Smooth muscle cell (in vitro differentiated cells): ENCODE data around the gene CPNE2. TPM values are rescaled to one million over a fixed set of nuclear protein-coding genes. Genes with fewer than 3 reads are reported as not detected.

Source experiments
- DNase-seq: peaks from one replicate; lab custom pipeline; 2025; ENCODE audit not compliant: unreplicated experiment; lab: John Stamatoyannopoulos, UW
- H2AFZ ChIP-seq: fragments of 200-600 bp; sonication (generic); 2 replicates; pipeline ENCODE4 v1.6.0; 2016; ENCODE audit warnings: antibody characterized with exemption, low read depth, mild to moderate bottlenecking
- H3F3A ChIP-seq: fragments of 200-600 bp; sonication (generic); 2 replicates; pipeline ENCODE4 v1.6.0; 2017; ENCODE audit warnings: antibody characterized with exemption, low read depth
- H3K27ac ChIP-seq: fragments of 200-600 bp; sonication (generic); 2 replicates; pipeline ENCODE4 v1.5.1; 2016; ENCODE audit warnings: low read depth, mild to moderate bottlenecking
- H3K27me3 ChIP-seq: fragments of 200-600 bp; sonication (generic); 2 replicates; pipeline ENCODE4 v1.6.1; 2016; ENCODE audit warnings: low read depth, mild to moderate bottlenecking
- H3K36me3 ChIP-seq: fragments of 200-600 bp; sonication (generic); 2 replicates; pipeline ENCODE4 v1.5.1; 2016; ENCODE audit warnings: low read depth
- H3K4me1 ChIP-seq: fragments of 200-600 bp; sonication (generic); 2 replicates; pipeline ENCODE4 v1.5.1; 2016; ENCODE audit warnings: low read depth
- H3K4me2 ChIP-seq: fragments of 200-600 bp; sonication (generic); 2 replicates; pipeline ENCODE4 v1.6.0; 2016; ENCODE audit warnings: mild to moderate bottlenecking
- H3K4me3 ChIP-seq: fragments of 200-600 bp; sonication (generic); 2 replicates; pipeline ENCODE4 v1.5.1; 2016; ENCODE audit warnings: mild to moderate bottlenecking
- H3K79me2 ChIP-seq: fragments of 200-600 bp; sonication (generic); 2 replicates; pipeline ENCODE4 v1.6.0; 2016; ENCODE audit warnings: low read depth, mild to moderate bottlenecking
- H3K9ac ChIP-seq: fragments of 200-600 bp; sonication (generic); 2 replicates; pipeline ENCODE4 v1.6.0; 2016; ENCODE audit warnings: low read depth
- H3K9me3 ChIP-seq: fragments of 200-600 bp; sonication (generic); replicated peaks from 2 replicates; pipeline ENCODE4 v1.5.1; 2016; ENCODE audit warnings: low read depth
- H4K20me1 ChIP-seq: fragments of 200-600 bp; sonication (generic); 2 replicates; pipeline ENCODE4 v1.6.0; 2016; ENCODE audit warnings: low read depth
- WGBS: methylation state at CpG from one replicate; pipeline ENCODE4 v1.1.7; 2016; ENCODE audit warnings: low lambda C conversion rate; 5-methylcytosine and 5-hydroxymethylcytosine counted together
- polyA plus RNA-seq: library from polyadenylated mRNA; unstranded; fragments of >200 nt; fragmentation: Nextera tagmentation; extraction: Ambion mirVana; gene quantifications from 2 replicates; pipeline ENCODE4 v1.2.1, GENCODE V29; 2016
- total RNA-seq: library from RNA; depleted of rRNA; stranded (reverse); fragments of >200 nt; gene quantifications from 2 replicates; pipeline ENCODE4 v1.2.3, GENCODE V29; 2014
- TF ChIP-seq, protein P1 (sequence below): fragments of 200-600 bp; sonication (generic); IDR thresholded peaks from 2 replicates; pipeline ENCODE4 v1.5.1; 2017; ENCODE audit warnings: borderline replicate concordance, mild to moderate bottlenecking, antibody characterized with exemption; ENCODE audit not compliant: insufficient read depth, poor library complexity, severe bottlenecking

Gene CPNE2
- total and polyA plus RNA-seq, 2 experiments from 2014 or later: 18.2 to 19.8 TPM

- no peak for DNase-seq
- Histone ChIP-seq H3K9ac (peak overlapping the region; percentile 5), H3K4me3 (no peak overlapping the region), H3K4me1 (peaks cover 12% of the 10 kb centered on the region), H3K27me3 (no peaks in the 10 kb centered on the region), H3K79me2 (peaks cover under 1% of the 10 kb centered on the region), H3K27ac (peak overlapping the region; percentile 56), H3K9me3 (no peaks in the 10 kb centered on the region), H4K20me1 (no peaks in the 10 kb centered on the region), H3K36me3 (peaks cover 7% of the 10 kb centered on the region), H2AFZ (no peak overlapping the region), H3F3A (peaks cover 5% of the 10 kb centered on the region), H3K4me2 (peak overlapping the region; percentile 45)
- TF ChIP-seq, protein P1, sequence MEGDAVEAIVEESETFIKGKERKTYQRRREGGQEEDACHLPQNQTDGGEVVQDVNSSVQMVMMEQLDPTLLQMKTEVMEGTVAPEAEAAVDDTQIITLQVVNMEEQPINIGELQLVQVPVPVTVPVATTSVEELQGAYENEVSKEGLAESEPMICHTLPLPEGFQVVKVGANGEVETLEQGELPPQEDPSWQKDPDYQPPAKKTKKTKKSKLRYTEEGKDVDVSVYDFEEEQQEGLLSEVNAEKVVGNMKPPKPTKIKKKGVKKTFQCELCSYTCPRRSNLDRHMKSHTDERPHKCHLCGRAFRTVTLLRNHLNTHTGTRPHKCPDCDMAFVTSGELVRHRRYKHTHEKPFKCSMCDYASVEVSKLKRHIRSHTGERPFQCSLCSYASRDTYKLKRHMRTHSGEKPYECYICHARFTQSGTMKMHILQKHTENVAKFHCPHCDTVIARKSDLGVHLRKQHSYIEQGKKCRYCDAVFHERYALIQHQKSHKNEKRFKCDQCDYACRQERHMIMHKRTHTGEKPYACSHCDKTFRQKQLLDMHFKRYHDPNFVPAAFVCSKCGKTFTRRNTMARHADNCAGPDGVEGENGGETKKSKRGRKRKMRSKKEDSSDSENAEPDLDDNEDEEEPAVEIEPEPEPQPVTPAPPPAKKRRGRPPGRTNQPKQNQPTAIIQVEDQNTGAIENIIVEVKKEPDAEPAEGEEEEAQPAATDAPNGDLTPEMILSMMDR: no peak
Measured at GRCh38 chr16:57169327-57169726, 76.9 kb downstream of the CPNE2 start.

DNA sequence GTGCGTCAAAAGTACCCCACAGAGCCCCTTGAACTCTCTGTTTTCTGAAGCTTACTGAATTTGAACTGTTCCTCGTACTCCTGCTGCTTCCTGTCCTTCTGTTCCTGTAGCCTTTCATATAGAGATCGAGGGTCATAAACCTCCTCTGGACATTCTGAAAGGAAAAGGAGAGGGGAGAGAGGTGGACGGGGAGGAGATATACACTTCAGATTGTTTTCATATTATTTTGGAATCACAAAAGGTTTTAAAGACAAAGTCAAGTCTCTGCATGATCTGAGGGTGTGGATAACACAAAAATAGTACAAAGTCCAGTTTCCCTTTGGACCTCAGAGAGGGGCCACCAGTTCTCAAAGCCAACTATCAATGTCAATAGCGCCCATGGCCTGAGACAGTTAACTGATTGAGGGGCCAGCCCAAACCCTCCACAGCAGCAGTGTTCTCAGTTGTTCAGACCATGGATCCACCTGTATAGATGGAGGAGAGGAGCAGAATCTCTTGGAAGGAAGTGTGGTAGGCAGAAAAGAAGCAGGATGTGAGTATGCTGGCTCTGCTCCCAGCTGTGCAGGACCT is 80.4 kb downstream of the CPNE2 start:
- Histone ChIP-seq H4K20me1 (peaks cover 6% of the 10 kb centered on the region), H3K9ac (no peak overlapping the region), H3K79me2 (peaks cover 30% of the 10 kb centered on the region), H3K27me3 (no peaks in the 10 kb centered on the region), H3K27ac (no peak overlapping the region), H3K36me3 (no peaks in the 10 kb centered on the region), H2AFZ (no peak overlapping the region), H3K4me1 (peaks cover 12% of the 10 kb centered on the region), H3K4me3 (no peak overlapping the region), H3K9me3 (no peaks in the 10 kb centered on the region), H3K4me2 (no peak overlapping the region), H3F3A (peaks cover 5% of the 10 kb centered on the region)
- TF ChIP-seq, protein P1: no peak
- 97% methylated on average over 5 of the region's 5 CpGs for WGBS
- no peak for DNase-seq

GRCh38 chr16:57175896-57176295 is 83.5 kb downstream of the CPNE2 start:
- Histone ChIP-seq H3K4me3 (no peak overlapping the region), H3F3A (no peaks in the 10 kb centered on the region), H3K4me1 (peaks cover 8% of the 10 kb centered on the region), H3K79me2 (peaks cover 43% of the 10 kb centered on the region), H3K9me3 (no peaks in the 10 kb centered on the region), H3K27me3 (no peaks in the 10 kb centered on the region), H3K36me3 (no peaks in the 10 kb centered on the region), H4K20me1 (peaks cover 28% of the 10 kb centered on the region), H3K27ac (peak overlapping the region; percentile 3), H2AFZ (no peak overlapping the region), H3K9ac (no peak overlapping the region), H3K4me2 (no peak overlapping the region)
- TF ChIP-seq, protein P1: no peak
- no peak for DNase-seq
- WGBS: 85% methylated on average over 5 of the region's 5 CpGs

DNA sequence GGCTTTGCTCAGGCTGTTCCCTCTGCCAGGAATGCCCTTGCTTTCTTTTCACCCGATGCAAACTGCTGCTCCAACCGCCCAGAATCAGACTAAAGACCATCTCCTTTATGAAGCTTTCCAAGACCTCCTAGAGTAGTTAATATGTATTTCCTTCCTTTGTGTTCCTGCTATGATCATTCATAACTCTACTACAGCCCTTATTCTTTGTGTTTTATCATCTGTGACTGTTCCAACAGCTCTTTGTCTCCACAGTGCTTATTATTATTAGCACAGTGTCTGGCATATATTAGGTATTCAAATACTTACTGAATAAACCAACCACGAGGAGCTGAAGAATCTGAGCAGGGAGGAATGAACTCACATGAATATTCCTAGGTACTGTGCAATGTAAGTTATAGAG is 85.8 kb downstream of the CPNE2 start:
- no peak for DNase-seq
- Histone ChIP-seq H3K4me3 (no peak overlapping the region), H3K9me3 (no peaks in the 10 kb centered on the region), H3K79me2 (peaks cover 62% of the 10 kb centered on the region), H3K27me3 (no peaks in the 10 kb centered on the region), H3K4me1 (peaks cover 8% of the 10 kb centered on the region), H2AFZ (no peak overlapping the region), H3K36me3 (no peaks in the 10 kb centered on the region), H4K20me1 (peaks cover 32% of the 10 kb centered on the region), H3K27ac (no peak overlapping the region), H3K9ac (no peak overlapping the region), H3K4me2 (no peak overlapping the region), H3F3A (no peaks in the 10 kb centered on the region)
- TF ChIP-seq, protein P1: no peak
- 86% methylated on average over 3 of the region's 3 CpGs for WGBS
